IPS DF 6.9 (cell line): ENCODE measurements around the gene YWHAE.
"Not testable (repeated sequence)": the region's sequence is repeated elsewhere in the genome, so short reads cannot be mapped to it uniquely, and the experiment has no call there.

Experiments
- DNase-seq: peaks from one replicate; pipeline ENCODE4 v3.0.0-alpha.2; 2013; ENCODE audit warnings: low read depth, low spot score
- H3K27ac ChIP-seq: one replicate; pipeline ENCODE4 v1.5.1; 2013; ENCODE audit warnings: low read length, control low read depth
- H3K27me3 ChIP-seq: 2 replicates; pipeline ENCODE4 v1.6.1; 2013; ENCODE audit warnings: mild to moderate bottlenecking, low read length; ENCODE audit not compliant: control insufficient read depth, insufficient read depth
- H3K36me3 ChIP-seq: 2 replicates; pipeline ENCODE4 v1.6.1; 2013; ENCODE audit warnings: low read length; ENCODE audit not compliant: control insufficient read depth, insufficient read depth
- H3K4me1 ChIP-seq: 2 replicates; pipeline ENCODE4 v1.6.1; 2013; ENCODE audit warnings: low read length; ENCODE audit not compliant: control insufficient read depth, insufficient read depth
- H3K4me3 ChIP-seq: 2 replicates; pipeline ENCODE4 v1.5.1; 2013; ENCODE audit warnings: mild to moderate bottlenecking, low read length
- H3K9me3 ChIP-seq: 2 replicates; pipeline ENCODE4 v1.6.1; 2013; ENCODE audit warnings: low read length, inconsistent platforms; ENCODE audit not compliant: control insufficient read depth, insufficient read depth
- WGBS: extraction: QIAGEN DNeasy Blood & Tissue Kit; methylation state at CpG from one replicate; pipeline ENCODE4 v1.1.7; 2013; ENCODE audit warnings: mixed read lengths, missing lambda C conversion rate; ENCODE audit not compliant: insufficient read length, insufficient coverage; 5-methylcytosine and 5-hydroxymethylcytosine counted together

YWHAE gene

DNA sequence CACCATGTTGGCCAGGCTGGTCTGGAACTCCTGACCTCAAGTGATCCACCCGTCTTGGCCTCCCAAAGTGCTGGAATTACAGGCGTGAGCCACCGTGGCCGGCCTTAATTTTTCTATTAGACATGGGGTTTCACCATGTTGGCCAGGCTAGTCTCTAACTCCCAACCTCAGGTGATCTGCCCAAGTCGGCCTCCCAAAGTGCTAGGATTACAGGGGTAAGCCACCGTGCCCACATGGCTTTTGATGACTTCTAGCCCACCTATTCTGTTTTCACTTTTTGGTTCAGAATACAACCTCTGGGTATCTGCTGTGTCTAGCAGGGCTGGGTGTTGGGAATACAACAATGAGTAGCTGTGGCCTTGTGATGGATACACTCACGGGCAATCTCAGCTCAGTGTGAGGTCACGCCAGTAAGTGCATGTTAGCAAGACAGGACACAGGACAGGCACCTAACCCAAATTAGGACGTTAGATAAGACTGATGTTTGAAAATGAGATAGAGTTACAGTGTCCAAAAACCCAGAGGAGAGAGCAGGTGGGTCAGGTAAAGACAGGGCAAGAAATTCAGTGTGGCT is 14.1 kb upstream of the YWHAE start:
- Histone ChIP-seq H3K9me3 (no peaks in the 10 kb centered on the region; the same call in 1 of the 2 replicates), H3K4me1 (no peaks in the 10 kb centered on the region), H3K27ac (no peak overlapping the region), H3K4me3 (no peak overlapping the region), H3K27me3 (no peaks in the 10 kb centered on the region), H3K36me3 (no peaks in the 10 kb centered on the region)
- WGBS = no CpG with 5 or more reads among the region's 9 CpGs
- DNase-seq = no peak

DNA sequence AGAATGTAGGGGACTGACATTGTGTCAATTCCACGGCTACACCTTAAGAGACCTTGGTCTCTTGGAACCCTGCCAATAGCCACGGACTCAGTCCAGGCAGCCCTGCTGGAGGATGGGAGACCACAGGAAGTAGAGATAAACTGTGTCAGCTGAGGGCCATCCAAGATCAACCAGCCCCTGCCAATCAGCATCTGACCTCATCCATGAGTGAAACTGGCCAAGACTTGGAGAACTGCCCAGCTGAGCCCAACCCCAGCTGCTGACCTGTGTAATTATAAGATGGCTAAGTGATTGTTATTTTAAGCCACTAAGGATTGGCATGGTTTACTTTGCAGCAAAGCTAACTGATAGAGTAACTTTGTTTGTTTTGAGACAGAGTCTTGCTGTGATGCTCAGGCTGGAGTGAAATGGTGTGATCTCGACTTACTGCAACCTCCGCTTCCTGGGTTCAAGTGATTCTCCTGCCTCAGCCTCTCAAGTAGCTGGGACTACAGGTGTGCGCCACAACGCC is 13.3 kb upstream of the YWHAE start:
- no peak for DNase-seq
- no peaks in the 10 kb centered on the region for H3K27me3 ChIP-seq
- H3K27ac ChIP-seq = no peak overlapping the region
- no CpG with 5 or more reads among the region's 6 CpGs for WGBS
- H3K36me3 ChIP-seq = no peaks in the 10 kb centered on the region
- no peaks in the 10 kb centered on the region; the same call in 1 of the 2 replicates for H3K9me3 ChIP-seq
- no peaks in the 10 kb centered on the region for H3K4me1 ChIP-seq
- no peak overlapping the region for H3K4me3 ChIP-seq

DNA sequence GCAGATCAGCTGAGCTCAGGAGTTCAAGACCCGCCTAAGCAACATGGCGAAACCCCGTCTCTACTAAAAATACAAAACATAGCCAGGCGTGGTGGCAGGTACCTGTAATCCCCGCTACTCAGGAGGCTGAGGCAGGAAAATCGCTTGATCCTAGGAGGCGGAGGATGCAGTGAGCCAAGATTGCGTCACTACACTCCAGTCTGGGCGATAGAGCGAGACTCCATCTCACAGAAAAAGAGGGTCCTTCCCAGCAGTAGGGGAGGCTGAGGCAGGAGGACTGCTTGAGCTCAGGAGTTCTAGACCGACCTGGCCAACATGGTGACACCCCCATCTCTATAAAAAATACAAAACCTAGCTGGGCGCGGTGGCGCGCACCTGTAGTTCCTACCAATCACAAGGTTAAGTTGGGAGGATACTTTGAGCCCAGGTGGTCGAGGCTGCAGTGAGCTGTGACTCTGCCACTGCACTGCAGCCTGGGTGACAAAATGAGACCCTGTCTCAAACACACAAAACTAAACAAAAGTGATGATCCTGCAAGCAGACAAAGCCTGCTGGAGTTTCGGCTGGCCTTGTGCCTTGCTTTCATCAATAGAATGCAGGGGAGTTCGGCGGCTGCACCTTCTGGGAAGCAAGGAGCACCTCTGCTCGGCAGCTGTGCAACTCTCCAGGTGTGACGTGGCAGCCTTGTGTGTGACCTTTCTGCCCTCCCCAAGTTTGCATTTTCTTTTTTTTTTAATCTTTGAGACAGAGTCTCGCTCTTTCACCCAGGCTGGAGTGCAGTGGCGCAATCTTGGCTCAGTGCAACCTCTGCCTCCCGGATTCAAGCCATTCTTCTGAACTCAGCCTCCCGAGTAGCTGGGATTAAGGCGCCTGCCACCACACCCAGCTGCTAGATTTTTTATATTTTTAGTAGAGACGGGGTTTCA is 12.4 kb upstream of the YWHAE start:
- Histone ChIP-seq H3K27me3 (no peaks in the 10 kb centered on the region), H3K9me3 (no peaks in the 10 kb centered on the region; the same call in 1 of the 2 replicates), H3K4me3 (no peak overlapping the region), H3K36me3 (no peaks in the 10 kb centered on the region), H3K4me1 (no peaks in the 10 kb centered on the region), H3K27ac (no peak overlapping the region)
- no CpG with 5 or more reads among the region's 27 CpGs for WGBS
- no peak for DNase-seq

DNA sequence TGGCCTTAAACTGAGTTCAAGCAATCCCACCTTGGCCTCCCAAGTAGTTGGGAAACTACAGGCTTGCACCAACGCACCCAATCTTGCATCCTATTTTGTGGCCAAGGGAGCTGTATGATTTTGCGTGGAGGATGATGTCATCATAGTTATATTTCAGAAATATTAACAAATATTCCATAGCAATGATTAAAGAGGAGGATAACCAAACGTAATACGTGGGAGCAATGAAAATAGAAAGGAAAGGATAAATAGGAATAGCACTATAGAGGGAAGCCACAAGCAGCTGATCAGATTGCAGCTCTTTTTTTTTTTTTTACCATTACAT is 2.2 kb upstream of the YWHAE start:
- WGBS = no CpG with 5 or more reads among the region's 4 CpGs
- no peaks in the 10 kb centered on the region for H3K36me3 ChIP-seq
- H3K4me1 ChIP-seq = no peaks in the 10 kb centered on the region; the same call in 1 of the 2 replicates
- H3K27ac ChIP-seq = no peak overlapping the region
- no peak for DNase-seq
- no peaks in the 10 kb centered on the region for H3K27me3 ChIP-seq
- H3K4me3 ChIP-seq = no peak overlapping the region
- H3K9me3 ChIP-seq = no peaks in the 10 kb centered on the region

DNA sequence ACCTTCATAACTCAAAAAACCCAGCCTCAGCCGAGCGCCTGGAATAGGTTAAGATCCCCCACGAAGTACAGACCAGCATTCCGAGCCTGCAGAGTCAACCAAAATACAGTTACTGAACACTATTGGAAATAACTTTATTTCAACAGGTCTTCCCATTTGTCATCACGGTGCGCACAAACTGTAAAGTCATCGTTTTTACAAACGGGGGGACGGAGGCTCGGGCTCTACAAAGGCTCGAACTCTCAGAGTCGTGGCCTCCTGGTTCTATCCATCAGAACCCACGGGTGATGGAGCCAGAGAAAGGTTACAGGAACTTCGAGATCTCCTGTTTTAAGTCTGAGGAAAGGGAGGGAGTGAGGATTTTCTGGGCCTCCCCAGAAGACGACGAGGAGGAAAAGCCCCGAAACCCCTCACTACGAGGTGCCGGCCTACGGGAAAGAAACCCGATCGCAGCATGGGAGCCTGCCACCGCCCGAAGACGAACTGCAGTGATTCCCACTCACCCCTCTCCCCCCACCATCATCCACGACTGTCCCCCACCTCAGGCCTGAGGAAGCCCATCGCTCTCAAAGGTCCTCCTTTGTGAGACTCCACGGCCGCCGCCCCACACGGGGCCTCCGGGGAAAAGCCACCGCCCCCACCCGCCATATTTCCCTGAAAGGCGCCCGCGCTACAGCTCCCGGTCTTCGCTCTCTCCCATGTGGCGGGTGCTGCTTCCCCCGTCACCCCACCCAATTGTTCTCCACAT is 917 bp downstream of the YWHAE start:
- peak overlapping the region; percentile 97 for H3K4me3 ChIP-seq
- WGBS = no CpG with 5 or more reads among the region's 41 CpGs
- no peaks in the 10 kb centered on the region for H3K36me3 ChIP-seq
- H3K27ac ChIP-seq = no peak overlapping the region
- no peaks in the 10 kb centered on the region for H3K9me3 ChIP-seq
- no peak for DNase-seq
- H3K27me3 ChIP-seq = no peaks in the 10 kb centered on the region
- no peaks in the 10 kb centered on the region for H3K4me1 ChIP-seq

DNA sequence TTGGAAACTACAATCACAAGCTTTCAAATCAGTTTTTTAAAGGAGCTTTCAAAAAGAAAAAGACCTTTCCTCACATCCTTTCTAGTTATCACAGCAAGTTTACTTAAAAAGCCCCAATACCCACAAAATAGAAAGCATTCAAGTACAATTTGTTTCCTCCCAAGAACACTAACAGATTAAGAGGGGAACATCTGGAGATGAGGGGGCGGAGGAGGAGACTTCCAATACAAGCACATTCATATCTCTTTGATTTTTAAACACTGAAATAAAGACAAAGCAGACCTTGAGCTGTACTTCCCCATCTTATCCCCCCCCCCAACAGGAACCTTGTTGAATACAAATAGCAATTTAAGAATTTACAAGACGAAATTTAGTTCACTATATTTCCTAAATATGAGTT is 2.0 kb downstream of the YWHAE start:
- H3K36me3 ChIP-seq = no peaks in the 10 kb centered on the region
- no peak for DNase-seq
- H3K27ac ChIP-seq = no peak overlapping the region
- H3K9me3 ChIP-seq = no peaks in the 10 kb centered on the region
- H3K4me1 ChIP-seq = peaks cover 2% of the 10 kb centered on the region; the same call in 1 of the 2 replicates
- no peaks in the 10 kb centered on the region for H3K27me3 ChIP-seq
- no CpG with 5 or more reads among the region's 2 CpGs for WGBS
- H3K4me3 ChIP-seq = no peak overlapping the region; the same call in 1 of the 2 replicates

DNA sequence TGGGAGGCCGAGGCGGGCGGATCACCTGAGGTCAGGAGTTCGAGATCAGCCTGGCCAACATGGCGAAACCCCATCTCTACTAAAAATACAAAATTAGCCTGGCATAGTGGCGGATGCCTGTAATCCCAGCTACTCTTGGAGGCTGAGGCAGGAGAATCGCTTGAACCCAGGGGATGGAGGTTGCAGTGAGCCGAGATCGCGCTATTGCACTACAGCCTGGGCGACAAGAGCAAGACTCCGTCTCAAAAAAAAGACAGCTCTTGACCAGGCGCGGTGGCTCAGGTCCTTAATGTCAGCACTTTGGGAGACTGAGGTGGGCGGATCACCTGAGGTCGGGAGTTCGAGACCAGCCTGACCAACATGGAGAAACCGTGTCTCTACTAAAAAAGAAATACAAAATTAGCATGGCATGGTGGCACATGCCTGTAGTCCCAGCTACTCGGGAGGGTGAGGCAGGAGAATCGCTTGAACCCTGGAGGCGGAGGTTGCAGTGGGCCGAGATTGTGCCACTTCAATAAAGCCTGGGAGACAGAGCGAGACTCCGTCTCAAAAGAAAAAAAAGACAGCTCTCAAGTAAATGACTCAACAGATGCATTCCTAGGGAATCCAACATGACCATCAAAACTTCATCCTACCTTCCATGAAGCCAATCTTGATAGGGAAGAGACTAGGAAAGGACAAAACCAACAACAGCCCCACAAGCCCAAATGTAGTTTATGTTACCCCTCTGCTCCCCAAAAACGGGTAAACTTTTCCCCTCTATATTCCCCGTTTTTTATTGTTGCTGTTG is 4.0 kb downstream of the YWHAE start:
- not testable (repeated sequence) for H3K4me3 ChIP-seq, H3K9me3 ChIP-seq, H3K4me1 ChIP-seq, DNase-seq, H3K27me3 ChIP-seq, H3K27ac ChIP-seq, H3K36me3 ChIP-seq
- no CpG with 5 or more reads among the region's 26 CpGs for WGBS

DNA sequence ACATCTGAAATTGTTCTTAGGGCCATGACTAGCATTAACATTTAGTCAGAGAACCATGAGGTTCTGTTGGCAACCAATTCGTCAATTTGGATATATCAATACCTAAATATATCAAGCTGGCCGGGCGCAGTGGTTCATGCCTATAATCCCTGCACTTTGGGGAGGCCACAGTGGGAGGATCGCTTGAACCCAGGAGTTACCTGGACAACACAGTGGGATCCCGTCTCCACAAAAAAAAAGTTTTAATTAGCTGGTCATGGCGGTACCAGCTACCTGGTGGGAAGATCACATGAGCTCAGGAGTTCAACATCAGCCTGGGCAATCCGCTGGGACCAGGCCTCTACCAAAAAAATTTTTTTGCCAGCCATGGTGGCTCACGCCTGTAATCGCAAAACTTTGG is 8.4 kb downstream of the YWHAE start:
- no CpG with 5 or more reads among the region's 9 CpGs for WGBS
- no peak for DNase-seq
- Histone ChIP-seq H3K27me3 (no peaks in the 10 kb centered on the region), H3K9me3 (no peaks in the 10 kb centered on the region), H3K4me3 (no peak overlapping the region), H3K36me3 (no peaks in the 10 kb centered on the region), H3K4me1 (peaks cover 3% of the 10 kb centered on the region; the same call in 1 of the 2 replicates), H3K27ac (no peak overlapping the region)

DNA sequence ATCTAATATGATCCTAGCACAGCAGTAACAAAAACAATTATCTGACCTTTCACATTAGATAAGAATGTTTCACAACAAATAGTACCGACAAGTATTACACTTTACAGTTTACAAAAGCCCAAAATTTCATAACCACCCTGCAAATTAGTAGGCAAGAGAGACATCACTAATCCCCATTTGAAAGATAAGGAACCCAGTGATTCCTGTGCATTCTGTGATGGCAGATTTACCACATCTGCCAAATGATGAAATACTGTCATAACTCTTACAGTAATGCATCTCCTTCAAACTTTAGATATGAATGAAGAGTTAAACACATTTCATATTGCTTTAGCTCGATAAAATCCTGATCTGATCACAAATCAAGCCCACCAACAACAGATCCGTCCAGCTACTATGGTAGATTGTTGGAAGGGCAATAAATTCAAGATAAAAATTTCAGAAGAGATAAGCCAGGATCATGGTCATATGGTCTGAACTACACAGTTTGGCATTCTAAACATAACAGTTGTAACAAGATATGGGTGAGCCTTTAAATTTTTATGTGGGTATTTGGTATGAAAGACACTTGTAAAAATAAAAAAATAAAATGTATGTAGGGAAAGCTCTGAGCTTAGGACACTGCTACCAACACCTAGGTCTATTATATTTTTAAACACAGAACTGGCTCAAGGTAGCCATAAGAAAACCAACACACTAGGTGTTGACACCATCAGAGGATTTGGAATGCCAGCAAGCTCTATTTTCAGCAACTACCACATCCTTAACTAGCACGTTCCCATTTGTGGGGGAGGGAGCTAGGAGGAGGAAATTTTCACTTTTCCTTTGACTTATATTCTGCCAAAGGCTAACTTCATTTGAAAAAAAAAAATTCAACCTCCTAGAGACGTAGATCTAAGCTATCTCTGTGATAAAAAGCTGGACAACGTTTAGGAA is 9.3 kb downstream of the YWHAE start:
- Histone ChIP-seq H3K4me3 (no peak overlapping the region), H3K27me3 (no peaks in the 10 kb centered on the region)
- DNase-seq = no peak

More for the DNA sequence above, 9.3 kb downstream of the YWHAE start:
- WGBS = no CpG with 5 or more reads among the region's 6 CpGs
- H3K4me1 ChIP-seq = peaks cover 5% of the 10 kb centered on the region; the same call in 1 of the 2 replicates
- H3K9me3 ChIP-seq = no peaks in the 10 kb centered on the region
- no peaks in the 10 kb centered on the region for H3K36me3 ChIP-seq
- no peak overlapping the region for H3K27ac ChIP-seq
